NCI-H2081 treated with DMSO at 0.1 percent for 48 hours (cell line): ENCODE data around the gene SSH2.
"Not testable (repeated sequence)": the region's sequence is repeated elsewhere in the genome, so short reads cannot be mapped to it uniquely, and the experiment has no call there.

Source experiments
- DNase-seq: peaks from one replicate; lab custom pipeline; 2025; lab: John Stamatoyannopoulos, UW

SSH2 gene

DNA sequence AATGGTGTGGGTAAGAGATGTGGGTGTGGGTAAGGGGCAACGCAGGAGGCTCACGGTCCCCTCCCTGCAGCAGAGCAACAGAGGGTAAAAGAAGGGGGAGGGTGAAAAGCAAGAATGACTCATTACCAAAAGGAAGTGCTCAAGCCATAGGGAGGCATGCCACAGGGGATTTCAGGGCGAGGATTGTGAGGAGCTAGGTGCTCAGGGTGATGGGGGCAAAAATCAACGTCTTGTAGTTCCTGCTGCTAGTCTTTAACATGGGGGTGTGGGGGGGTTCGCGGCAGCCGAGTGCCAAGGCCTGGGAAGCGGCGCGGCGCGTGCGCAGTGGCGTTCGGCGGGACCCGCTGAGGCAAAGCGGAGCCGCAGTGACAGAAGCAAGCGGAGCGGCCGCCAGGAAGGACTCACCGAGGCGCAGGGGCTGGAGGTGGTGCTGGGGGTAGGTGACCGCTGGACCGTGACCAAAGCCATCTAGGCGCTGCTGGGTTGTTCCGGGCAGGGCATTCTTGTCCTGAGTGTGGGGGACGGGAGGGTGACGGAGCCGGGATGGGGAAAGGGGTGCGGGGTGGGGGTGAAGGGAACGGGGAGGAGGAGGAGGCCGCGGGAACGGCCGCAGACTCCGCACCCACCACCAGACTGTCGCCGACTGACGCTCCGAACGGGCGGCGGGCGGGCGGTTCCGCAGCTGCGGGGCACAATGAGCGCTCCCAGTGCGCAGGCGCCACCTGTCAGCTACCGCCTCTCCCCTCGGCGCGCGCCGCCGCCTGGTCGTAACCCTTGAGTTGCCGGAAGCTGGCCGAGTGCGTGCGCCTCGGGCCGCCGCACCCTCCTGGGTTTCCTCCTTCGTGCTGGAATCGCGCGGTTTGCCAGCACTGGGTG, at the start of gene SSH2:
TSS of gene SSH2 (minus strand) at position 696 of the 876 bp plus-strand sequence. CDS start at position 468, 228 bp downstream.
- DNase-seq = peak; percentile 45

DNA sequence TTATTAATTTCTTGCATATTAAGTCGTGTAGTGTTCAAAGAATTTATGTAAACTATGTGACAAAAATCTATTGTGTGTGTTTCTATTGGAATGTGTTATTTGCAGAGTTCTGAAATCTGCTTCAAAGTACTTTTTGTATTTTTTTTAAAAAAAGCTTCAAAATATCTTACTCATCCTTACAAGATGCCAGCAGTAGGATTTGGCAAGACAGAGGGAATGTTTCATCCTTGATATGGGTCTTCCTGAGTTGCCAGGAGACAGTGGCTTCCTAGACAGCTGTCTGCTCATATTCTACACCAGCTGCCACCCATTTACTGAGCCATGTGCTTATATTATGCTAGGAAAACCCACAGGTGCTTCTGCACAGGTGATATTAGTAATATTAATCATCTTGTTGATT, 47.8 kb upstream of the SSH2 start:
- no peak for DNase-seq

DNA sequence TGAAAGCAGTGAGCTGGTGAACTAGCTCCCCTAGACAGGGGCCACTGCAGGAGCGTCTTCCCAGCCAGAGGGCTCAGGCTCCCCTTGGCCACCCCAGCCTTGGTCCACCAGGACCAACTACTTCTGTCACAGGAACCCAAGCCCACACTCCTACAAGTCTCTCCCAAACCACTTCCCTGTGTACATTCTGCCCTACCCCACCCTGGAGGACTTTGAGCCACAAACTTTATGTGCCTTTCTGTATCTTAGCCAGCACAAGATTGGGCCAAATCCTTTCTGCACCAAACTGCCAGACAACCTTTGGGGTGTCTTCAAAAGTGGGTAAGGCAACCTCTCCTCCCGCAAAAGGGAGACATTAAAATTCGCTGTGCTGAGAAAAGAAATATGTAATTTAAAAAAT, 43.0 kb upstream of the SSH2 start:
- DNase-seq = no peak

GRCh38 chr17:29972277-29972676, 42.2 kb upstream of the SSH2 start:
- peak; percentile 0 for DNase-seq

- no peak for DNase-seq
Measured at GRCh38 chr17:29968271-29968670, 38.2 kb upstream of the SSH2 start.

DNA sequence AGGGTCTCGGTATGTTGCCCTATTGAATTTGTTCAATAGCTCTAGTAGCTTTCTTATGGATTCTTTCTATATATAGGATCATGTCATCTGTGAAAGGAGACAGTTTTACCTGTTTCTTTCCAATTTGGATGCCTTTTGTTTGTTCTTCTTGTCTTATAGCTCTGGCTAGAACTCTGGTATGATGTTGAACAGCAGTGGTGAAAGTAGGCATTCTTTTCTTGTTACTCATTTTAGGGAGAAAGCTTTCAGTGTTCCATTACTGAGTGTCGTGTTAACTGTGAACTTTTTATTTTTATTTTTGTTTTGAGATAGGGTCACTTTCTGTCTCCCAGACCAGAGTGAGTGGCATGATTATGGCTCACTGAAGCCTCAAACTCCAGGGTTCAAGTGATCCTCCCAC, 32.6 kb upstream of the SSH2 start:
- DNase-seq = no peak

GRCh38 chr17:29959658-29960337, 29.8 kb upstream of the SSH2 start:
- no peak for DNase-seq

DNA sequence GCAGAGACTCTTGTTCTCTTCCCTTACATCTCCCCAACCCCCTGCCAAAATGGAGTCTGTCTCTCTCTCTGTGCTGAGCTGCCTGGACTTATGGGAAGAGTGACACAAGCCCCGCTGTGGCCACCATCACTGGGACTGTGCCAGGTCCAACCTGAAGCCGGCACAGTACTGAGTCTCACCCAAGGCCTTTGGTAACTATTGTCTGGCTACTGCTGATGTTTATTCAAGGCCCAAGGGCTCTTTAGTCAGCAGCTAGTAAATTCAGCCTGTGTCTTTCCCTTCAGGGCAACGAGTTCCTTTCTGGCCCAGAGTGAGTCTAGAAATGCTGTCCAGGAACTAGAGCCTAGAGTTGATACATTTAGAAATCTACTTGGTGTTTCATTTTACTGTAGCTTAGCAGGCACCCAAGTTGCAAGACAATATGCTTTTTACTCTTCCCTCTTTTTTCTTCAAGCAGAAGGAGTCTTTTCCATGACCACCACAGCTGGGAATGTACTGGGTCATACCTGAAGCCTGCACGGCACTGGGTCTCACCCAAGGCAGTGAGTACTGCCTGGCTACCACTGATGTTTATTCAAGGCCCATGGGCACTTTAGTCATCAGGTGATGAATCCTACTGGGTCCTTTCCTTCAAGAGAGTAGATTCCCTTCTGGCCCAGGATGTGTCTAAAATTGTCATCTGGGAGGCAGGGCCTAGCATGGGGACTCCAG, 29.1 kb upstream of the SSH2 start:
- no peak for DNase-seq

DNA sequence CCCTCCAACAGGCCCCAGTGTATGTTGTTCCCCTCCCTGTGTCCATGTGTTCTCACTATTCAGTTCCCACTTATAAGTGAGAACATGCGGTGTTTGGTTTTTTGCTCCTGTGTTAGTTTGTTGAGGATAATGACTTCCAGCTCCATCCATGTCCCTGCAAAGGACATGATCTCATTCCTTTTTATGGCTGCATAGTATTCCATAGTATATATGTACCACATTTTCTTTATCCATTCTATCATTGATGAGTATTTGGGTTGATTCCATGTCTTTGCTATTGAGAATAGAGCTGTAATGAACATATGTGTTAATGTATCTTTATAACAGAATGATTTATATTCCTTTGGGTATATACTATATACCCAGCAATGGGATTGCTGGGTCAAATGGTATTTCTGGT, 27.5 kb upstream of the SSH2 start:
- not testable (repeated sequence) for DNase-seq

DNA sequence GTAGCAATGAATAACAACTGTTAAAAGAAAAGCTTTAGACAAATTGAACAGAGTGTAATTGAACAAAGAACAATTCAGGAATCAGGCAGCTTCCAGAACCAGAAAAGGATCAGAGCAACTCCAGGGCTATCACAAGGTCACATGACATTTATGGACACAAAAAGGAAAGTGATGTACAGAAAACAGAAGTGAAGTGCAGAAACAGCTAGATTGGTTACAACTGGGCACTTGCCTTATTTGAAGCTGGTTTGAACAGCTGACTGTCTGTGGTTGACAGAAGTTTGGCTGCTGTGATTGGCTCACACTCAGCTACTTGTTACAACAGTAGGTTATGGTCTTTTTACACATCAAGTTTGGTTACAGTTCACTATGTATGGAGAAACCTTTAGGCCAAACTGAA, 26.2 kb upstream of the SSH2 start:
- DNase-seq = no peak

- no peak for DNase-seq
Measured at GRCh38 chr17:29954405-29954804, 24.4 kb upstream of the SSH2 start.

- no peak for DNase-seq
Measured at GRCh38 chr17:29949696-29950095, 19.7 kb upstream of the SSH2 start.

- no peak for DNase-seq
Measured at GRCh38 chr17:29948448-29949215, 18.6 kb upstream of the SSH2 start.

- DNase-seq = no peak
Measured at GRCh38 chr17:29945281-29945680, 15.3 kb upstream of the SSH2 start.

GRCh38 chr17:29941334-29941733, 11.3 kb upstream of the SSH2 start, which contains the start of gene EFCAB5:
Gene EFCAB5, plus strand, starts transcription at chr17:29941634. Its CDS starts 163 bp downstream, at chr17:29941797.
- no peak for DNase-seq

- DNase-seq = no peak
Measured at GRCh38 chr17:29936724-29937123, 6.7 kb upstream of the SSH2 start.

GRCh38 chr17:29935909-29936308, 5.9 kb upstream of the SSH2 start:
- DNase-seq = not testable (repeated sequence)

GRCh38 chr17:29933379-29933778, 3.4 kb upstream of the SSH2 start:
- no peak for DNase-seq

DNA sequence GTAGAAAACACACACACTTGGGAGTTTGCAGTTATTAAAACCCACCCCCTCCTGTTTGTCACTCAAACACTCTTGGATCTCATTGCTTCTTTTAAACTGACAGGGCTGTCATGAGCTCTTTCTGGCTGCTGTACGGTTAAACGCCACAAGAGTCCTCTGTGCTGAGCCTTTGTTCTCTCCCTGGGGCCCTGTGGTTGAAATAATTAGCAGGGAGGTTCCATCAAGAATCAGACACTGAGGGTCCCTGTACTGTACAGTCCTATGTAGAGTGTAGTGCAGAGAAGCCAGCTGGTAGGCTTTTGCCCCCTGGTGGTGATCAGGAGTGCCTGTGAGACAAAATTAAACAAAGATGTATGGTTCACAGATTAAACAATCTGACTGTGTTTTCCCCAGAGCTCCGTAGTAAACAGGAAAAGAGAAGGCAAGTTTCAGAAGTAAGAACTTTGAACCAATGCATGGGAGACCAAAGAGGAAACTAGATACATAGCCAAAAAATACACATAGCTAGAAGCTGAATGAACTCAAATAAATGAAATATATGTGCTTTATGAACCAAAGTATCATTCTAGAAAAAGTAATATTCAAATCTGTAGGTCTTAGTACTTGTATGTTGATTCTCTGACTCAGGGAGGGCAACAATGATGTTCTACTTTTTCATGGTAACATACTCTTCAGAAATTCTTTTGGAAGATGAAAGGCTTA, 1.4 kb upstream of the SSH2 start:
- peak; percentile 54 for DNase-seq

DNA sequence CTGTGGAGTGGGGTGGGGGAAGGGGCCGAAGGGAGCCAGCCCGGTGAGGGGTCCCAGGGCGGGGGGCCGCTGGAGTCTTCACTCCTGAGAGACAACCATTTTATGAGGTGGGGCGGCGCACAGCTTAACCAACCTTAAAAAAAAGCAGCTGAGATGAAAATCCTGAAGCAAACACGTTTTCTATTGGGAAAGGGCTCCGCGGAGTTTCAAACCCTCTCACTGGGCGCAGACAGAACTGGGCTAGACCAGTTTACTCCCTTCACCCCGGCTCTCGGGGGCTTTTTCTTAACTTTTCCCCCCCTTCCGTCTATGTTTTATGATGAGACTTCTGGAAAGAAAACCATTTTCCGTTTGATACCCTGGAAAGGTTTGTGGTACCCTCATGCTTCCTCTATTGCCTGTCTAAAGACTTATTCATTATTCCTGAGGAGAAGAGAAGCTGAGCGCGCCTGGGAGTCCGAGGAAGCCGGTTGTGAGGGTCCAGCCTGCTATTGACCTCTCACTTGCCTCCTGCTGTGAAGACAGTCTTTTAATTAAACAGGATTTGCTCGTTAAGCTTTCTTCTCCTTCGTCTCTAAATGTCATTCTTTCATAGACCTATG, 482 bp upstream of the SSH2 start:
- DNase-seq = no peak

GRCh38 chr17:29929006-29929532, 959 bp downstream of the SSH2 start:
- DNase-seq = no peak
